Activated CD8-positive, alpha-beta memory T cell treated with anti-CD3 and anti-CD28 coated beads for 48 hours (primary cell): ENCODE measurements around the gene PLD4.
"Not testable (repeated sequence)": the region's sequence is repeated elsewhere in the genome, so short reads cannot be mapped to it uniquely, and the experiment has no call there.

Experiments
- DNase-seq, 3 experiments: peaks; one replicate each; pipeline ENCODE4 v3.0.0-alpha.2; 2020; ENCODE audit warnings: low read depth in 2 of 3, low spot score in 2 of 3

PLD4 gene

GRCh38 chr14:104898195-104898558 is 26.5 kb upstream of the PLD4 start:
- no peak for DNase-seq

DNA sequence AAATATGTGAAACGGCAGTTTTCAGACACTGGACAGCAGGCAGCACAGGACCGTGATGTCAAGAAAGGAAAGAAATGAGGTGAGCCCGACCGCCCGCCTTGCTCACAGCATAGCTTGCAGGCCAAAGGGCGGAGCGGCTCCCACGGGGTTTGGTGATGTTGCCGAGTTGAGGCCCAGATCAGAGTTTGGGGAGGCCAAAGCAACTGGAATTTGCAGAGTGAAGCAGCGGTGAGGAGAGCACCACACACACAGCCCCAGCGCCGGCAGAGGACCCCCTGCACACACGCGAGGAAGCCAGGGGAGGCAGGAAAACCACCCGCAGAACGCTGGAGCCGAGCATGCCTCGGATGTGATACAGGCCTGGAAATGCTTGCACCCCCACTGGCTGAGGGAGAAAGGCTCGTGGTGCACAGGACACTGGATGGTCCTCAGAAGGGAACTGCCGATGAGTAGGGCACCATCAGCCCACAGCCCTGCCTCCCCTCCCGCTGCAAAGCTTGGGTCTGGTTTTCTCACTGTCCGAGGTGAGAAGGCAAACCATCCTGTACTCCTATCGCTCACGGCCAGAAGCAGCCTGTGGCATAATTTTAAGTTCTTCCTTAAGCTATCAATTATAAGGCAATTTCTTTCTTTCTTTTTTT is 25.7 kb upstream of the PLD4 start:
- no peak for DNase-seq

GRCh38 chr14:104899781-104900180 is 24.9 kb upstream of the PLD4 start:
- DNase-seq = no peak

DNA sequence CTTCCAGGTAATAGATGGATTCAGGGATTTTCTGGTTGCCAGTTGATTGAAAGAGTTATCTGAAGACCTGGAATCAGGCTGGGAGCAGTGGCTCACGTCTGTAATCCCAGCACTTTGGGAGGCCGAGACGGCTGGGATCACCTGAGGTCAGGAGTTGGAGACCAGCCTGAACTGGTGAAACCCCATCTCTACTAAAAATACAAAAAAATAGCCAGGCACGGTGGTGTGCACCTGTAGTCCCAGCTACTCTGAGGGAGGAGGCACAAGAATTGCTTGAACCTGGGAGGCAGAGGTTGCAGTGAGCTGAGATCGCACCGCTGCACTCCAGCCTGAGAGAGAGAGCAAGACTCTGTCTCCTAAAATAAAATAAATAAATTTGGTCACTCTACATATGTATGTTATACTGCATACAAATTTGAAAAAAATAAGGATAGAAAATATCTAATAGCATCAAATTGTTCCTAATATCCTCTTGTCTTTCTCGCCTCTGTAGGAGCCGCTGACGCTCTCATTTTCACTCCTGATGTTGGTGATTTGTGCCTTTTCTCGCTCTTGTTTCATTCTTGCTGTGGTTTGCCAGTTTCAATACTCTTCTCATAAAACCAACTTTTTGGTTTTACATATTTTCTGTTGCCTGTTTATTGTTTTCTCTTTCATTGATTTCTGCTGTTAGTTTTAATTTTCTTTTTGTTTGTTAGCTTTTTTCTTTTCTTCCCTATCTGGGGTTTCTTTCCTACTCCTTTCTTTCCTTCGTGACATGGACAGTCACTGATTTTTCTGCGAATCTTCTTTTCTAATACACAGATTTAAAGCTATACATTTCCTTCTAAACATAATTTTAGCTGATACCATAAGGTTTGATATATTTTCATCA is 23.8 kb upstream of the PLD4 start:
- DNase-seq = no peak

DNA sequence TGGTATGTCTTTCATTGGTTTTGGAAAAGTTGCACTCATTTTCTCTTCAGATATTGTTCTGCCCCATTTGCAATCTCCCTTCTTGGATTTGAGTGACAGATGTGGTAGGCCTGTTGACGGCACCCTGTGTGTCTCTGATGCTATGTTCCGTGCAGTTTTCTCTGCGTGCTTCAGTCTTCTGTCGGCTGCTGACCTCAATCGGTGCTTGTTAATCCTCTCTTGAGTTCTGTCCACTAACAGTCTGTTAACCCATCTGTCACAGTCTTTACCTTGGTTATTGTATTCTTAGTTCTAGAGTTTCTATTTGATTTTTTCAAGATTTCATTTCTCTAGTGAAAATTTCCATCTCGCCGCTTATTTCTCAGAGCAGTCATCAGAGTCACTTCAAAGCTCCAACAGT is 20.7 kb upstream of the PLD4 start:
- DNase-seq = no peak

GRCh38 chr14:104904650-104905578 is 19.8 kb upstream of the PLD4 start:
- not testable (repeated sequence) for DNase-seq

GRCh38 chr14:104905579-104905933 is 19.1 kb upstream of the PLD4 start:
- DNase-seq = not testable (repeated sequence)

DNA sequence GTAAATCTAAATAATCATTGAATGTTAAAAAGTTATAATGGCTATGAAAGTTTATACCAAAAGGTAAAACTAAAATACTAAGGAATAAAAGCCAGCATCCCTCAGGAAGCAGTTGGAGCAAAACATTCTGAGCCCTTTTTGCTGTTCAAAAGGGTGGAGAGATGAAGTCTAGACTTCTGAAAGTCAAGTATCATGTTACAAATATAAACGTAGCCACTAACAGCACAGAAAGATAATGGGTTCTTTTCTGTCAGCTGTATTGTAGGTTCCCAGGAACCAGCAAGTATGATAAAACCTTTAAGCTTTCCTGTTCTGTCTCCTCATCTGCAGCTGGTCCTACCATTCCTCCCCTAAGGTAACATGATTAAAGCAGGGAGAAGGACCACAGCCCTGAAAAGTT is 16.4 kb upstream of the PLD4 start:
- DNase-seq = no peak

DNA sequence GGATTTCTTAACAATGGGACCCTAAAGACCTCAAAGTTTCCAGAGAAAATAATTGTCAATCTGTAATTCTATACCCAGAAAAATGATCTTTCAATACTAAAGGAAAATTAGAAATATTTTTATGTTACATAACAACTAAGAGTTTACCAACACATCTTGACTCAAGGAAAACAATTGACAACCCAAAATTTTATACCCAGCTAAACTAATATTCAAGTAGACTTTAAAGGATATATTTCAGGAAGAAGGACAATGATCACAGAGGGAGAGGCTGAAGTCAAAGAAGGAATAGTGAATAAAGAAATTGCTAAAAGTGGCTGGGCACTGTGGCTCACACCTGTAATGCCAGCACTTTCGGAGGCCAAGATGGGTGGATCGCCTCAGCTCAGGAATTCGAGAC is 12.6 kb upstream of the PLD4 start:
- no peak for DNase-seq

- no peak for DNase-seq
Measured at GRCh38 chr14:104913435-104913834, 11.2 kb upstream of the PLD4 start.

- no peak for DNase-seq
Measured at GRCh38 chr14:104917116-104917515, 7.6 kb upstream of the PLD4 start.

DNA sequence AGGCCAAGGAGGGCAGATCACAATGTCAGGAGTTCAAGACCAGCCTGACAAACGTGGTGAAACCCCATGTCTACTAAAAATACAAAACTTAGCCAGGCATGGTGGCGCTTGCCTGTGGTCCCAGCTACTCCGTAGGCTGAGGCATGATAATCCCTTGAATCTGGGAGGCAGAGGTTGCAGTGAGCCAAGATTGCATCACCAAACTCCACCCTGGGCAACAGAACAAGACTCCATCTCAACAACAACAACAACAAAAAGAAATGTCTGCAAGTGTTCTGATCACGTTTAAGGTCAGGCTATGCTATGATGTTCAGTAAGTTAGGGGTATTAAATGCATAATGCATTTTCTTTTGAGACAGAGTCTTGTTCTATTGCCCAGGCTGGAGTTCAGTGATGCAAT is 6.7 kb upstream of the PLD4 start:
- DNase-seq = no peak

DNA sequence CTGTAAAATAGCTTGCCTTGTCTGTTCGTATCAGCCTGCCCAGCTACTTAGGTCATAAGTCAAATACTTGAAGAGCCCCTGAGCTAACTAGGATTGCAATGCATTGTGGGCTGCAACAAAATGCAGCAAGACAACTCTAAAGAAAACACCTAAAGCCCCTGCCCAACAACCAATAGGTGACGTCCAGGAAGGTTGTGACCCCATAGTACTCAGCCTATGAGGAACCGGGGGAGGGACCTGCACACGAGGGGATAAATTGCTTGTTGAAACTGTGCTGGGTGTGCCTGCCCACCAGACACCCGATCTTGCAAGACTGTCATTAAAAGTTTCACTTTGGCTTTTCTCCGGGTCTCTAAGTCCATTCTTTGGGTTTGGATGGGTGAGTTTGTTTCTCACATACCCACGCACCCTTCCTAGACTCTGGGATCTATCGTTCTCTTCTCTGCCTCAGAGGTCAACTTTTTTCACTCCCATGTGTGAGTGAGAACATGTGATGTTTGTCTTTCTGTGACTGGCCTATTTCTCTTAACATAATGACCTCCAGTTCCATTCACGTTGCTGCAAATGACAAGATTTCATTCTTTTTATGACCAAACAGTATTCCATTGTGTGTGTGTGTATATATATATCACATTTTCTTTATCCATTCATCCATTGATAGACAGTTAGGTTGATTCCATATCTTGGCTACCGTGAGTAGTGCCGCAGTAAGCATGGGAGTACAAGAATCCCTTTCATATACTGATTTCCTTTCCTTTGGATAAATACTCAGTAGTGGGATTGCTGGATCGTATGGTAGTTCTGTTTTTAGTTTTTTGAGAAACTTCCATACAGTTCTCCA is 5.3 kb upstream of the PLD4 start:
- not testable (repeated sequence) for DNase-seq

- no peak for DNase-seq
Measured at GRCh38 chr14:104919993-104920315, 4.7 kb upstream of the PLD4 start.

- no peak for DNase-seq
Measured at GRCh38 chr14:104923640-104924420, 849 bp upstream of the PLD4 start.

- no peak for DNase-seq
Measured at GRCh38 chr14:104925214-104925854, 655 bp downstream of the PLD4 start.

GRCh38 chr14:104925855-104926609 is 1.4 kb downstream of the PLD4 start:
- DNase-seq = no peak

DNA sequence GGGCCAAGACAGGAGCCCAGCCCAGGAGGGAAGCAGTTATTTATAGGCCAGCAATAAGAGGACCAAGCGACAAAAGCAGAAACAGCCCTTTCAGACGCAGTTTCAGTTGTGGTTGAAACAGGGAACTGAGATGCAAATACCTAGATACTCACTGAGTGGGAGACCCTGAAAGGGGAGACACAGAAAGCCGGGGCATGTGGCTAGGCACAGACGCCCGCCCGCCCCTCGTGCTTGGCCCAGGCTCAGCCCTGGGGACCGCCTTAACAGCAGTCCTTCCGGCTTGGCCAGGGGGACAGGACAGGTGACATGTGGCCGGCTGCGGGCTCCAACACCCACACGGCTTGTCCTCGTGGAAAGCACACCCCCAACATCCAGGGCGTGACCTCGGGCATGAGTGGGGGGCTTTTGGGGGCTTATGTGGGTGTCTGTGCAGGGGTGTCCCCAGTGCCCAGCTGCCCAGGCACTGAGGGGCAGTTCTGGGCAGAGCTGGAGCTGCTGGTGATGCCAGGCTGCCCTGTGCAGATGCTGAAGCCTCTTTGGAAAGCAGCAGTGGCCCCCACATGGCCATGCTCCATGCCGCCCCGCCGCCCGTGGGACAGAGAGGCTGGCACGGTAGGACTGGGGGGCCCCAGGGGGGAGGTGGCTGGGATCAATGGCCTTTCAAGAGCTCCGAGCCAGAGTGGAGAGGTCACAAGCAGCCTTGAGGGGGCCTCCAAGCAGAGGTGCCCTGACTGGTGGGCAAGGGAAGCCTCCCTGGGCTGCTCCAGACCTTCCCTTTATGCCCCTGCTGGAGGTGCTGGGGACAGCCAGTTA is 2.1 kb downstream of the PLD4 start:
- DNase-seq = peak in 1 of 3 experiments; percentile 16
